ENCODE results near the gene ANXA6.

Gene ANXA6

GRCh38 chr5:151097061-151097460, 60.5 kb downstream of the ANXA6 start:
- no peak overlapping the region for H2AFZ ChIP-seq (ENCODE audit: low read depth, low read length)
- no peak overlapping the region; the same call in 1 of the 2 replicates for H3K4me2 ChIP-seq (ENCODE audit: low read length)
- H3K9me3 ChIP-seq (ENCODE audit: insufficient read depth, low read length) = no peaks in the 10 kb centered on the region
- TF ChIP-seq EZH2phosphoT487 (IDR thresholded peaks at IDR 0.05; ENCODE audit: low read depth) (no peak), CTCF (IDR thresholded peaks at IDR 0.05; ENCODE audit: low read depth, low read length) (no peak)
- no peaks in the 10 kb centered on the region for H3K36me3 ChIP-seq (replicated peaks; ENCODE audit: low read depth, low read length)
- H3K9ac ChIP-seq (ENCODE audit: low read length) = no peak overlapping the region
- no peak overlapping the region for H3K27ac ChIP-seq (ENCODE audit: low read length)
- peaks cover 57% of the 10 kb centered on the region for H3K4me1 ChIP-seq (ENCODE audit: low read length)
- H3K4me3 ChIP-seq (ENCODE audit: low read length) = no peak overlapping the region
- no peaks in the 10 kb centered on the region for H3K27me3 ChIP-seq (ENCODE audit: low read depth, low read length)
- H3K79me2 ChIP-seq (ENCODE audit: low read length) = no peaks in the 10 kb centered on the region
- H4K20me1 ChIP-seq (ENCODE audit: insufficient read depth, low read length) = no peaks in the 10 kb centered on the region

- no peak overlapping the region for H3K27ac ChIP-seq (ENCODE audit: low read length)
- no peak overlapping the region for H3K4me2 ChIP-seq (ENCODE audit: low read length)
- H3K4me1 ChIP-seq (ENCODE audit: low read length) = peaks cover 57% of the 10 kb centered on the region
Observed at GRCh38 chr5:151096001-151096373, 61.6 kb downstream of the ANXA6 start.

GRCh38 chr5:151095341-151096000, 62.1 kb downstream of the ANXA6 start:
- TF ChIP-seq CTCF (IDR thresholded peaks at IDR 0.05; ENCODE audit: low read depth, low read length) (no peak), EZH2phosphoT487 (IDR thresholded peaks at IDR 0.05; ENCODE audit: low read depth) (no peak)
- H3K4me3 ChIP-seq (ENCODE audit: low read length) = no peak overlapping the region
- no peaks in the 10 kb centered on the region for H4K20me1 ChIP-seq (ENCODE audit: insufficient read depth, low read length)
- no peak overlapping the region for H2AFZ ChIP-seq (ENCODE audit: low read depth, low read length)
- H3K27ac ChIP-seq (ENCODE audit: low read length) = no peak overlapping the region
- H3K9me3 ChIP-seq (ENCODE audit: insufficient read depth, low read length) = no peaks in the 10 kb centered on the region
- H3K4me2 ChIP-seq (ENCODE audit: low read length) = no peak overlapping the region
- H3K4me1 ChIP-seq (ENCODE audit: low read length) = peaks cover 57% of the 10 kb centered on the region
- H3K79me2 ChIP-seq (ENCODE audit: low read length) = no peaks in the 10 kb centered on the region
- no peaks in the 10 kb centered on the region for H3K27me3 ChIP-seq (ENCODE audit: low read depth, low read length)
- H3K9ac ChIP-seq (ENCODE audit: low read length) = no peak overlapping the region
- no peaks in the 10 kb centered on the region for H3K36me3 ChIP-seq (replicated peaks; ENCODE audit: low read depth, low read length)

More at GRCh38 chr5:151096001-151096373, 61.6 kb downstream of the ANXA6 start:
- Histone ChIP-seq H3K79me2 (ENCODE audit: low read length) (no peaks in the 10 kb centered on the region), H4K20me1 (ENCODE audit: insufficient read depth, low read length) (no peaks in the 10 kb centered on the region), H3K27me3 (ENCODE audit: low read depth, low read length) (no peaks in the 10 kb centered on the region), H2AFZ (ENCODE audit: low read depth, low read length) (no peak overlapping the region), H3K9ac (ENCODE audit: low read length) (no peak overlapping the region), H3K36me3 (replicated peaks; ENCODE audit: low read depth, low read length) (no peaks in the 10 kb centered on the region), H3K9me3 (ENCODE audit: insufficient read depth, low read length) (no peaks in the 10 kb centered on the region), H3K4me3 (ENCODE audit: low read length) (no peak overlapping the region)
- no peak for TF ChIP-seq EZH2phosphoT487 (IDR thresholded peaks at IDR 0.05; ENCODE audit: low read depth)
- no peak for TF ChIP-seq CTCF (IDR thresholded peaks at IDR 0.05; ENCODE audit: low read depth, low read length)

GRCh38 chr5:151094852-151095245, 62.7 kb downstream of the ANXA6 start:
- Histone ChIP-seq H3K9ac (ENCODE audit: low read length) (0 out of 2 replicates have a peak overlapping the region, but pooled peaks have one; percentile 74), H3K4me3 (ENCODE audit: low read length) (peak overlapping the region; percentile 75; the same call in 1 of the 2 replicates), H2AFZ (ENCODE audit: low read depth, low read length) (no peak overlapping the region), H4K20me1 (ENCODE audit: insufficient read depth, low read length) (no peaks in the 10 kb centered on the region), H3K9me3 (ENCODE audit: insufficient read depth, low read length) (no peaks in the 10 kb centered on the region), H3K36me3 (replicated peaks; ENCODE audit: low read depth, low read length) (no peaks in the 10 kb centered on the region), H3K79me2 (ENCODE audit: low read length) (no peaks in the 10 kb centered on the region), H3K4me2 (ENCODE audit: low read length) (peak overlapping the region; percentile 93), H3K4me1 (ENCODE audit: low read length) (peaks cover 57% of the 10 kb centered on the region), H3K27me3 (ENCODE audit: low read depth, low read length) (peaks cover under 1% of the 10 kb centered on the region; the same call in 1 of the 2 replicates), H3K27ac (ENCODE audit: low read length) (no peak overlapping the region)
- TF ChIP-seq EZH2phosphoT487 (IDR thresholded peaks at IDR 0.05; ENCODE audit: low read depth) (no peak), CTCF (IDR thresholded peaks at IDR 0.05; ENCODE audit: low read depth, low read length) (no peak)

Data from OCI-LY3 (cell line).